IMR-90 (cell line): Measurements from ENCODE around the gene CARD14. TPM values are rescaled to one million over a fixed set of nuclear protein-coding genes. Genes with fewer than 3 reads are reported as not detected.

Experiments used
- ATAC-seq: fragments of 200-7000 bp; cut with Tn5 transposase; 2 replicates; pipeline ENCODE4 v1.9.1; 2020; ENCODE audit warnings: low read depth, mild to moderate bottlenecking, moderate library complexity
- BruUV-seq: library from RNA; stranded (reverse); fragments of 400-500 nt; replicated peaks from 2 replicates; lab custom pipeline; 2021; lab: Mats Ljungman, UMichigan
- CTCF ChIA-PET: fragments of 300-600 bp; formaldehyde crosslinking; extraction: SDS; loops from one replicate; lab custom pipeline; 2021; ENCODE audit warnings: antibody characterized with exemption; lab: Yijun Ruan, JAX
- POLR2A ChIA-PET: fragments of 300-600 bp; sonication (Branson Sonifier 250); formaldehyde crosslinking; loops from one replicate; lab custom pipeline; 2022; ENCODE audit warnings: antibody characterized with exemption; ENCODE audit not compliant: unreplicated experiment; lab: Charles Lee
- DNase-seq: peaks from one replicate; pipeline ENCODE4 v3.0.0; 2013
- H2AFZ ChIP-seq: replicated peaks from 2 replicates; pipeline ENCODE3; 2013; ENCODE audit warnings: low read length, mild to moderate bottlenecking; ENCODE audit not compliant: poor library complexity
- H2AK5ac ChIP-seq: 2 replicates; pipeline ENCODE4 v1.6.1; 2013; ENCODE audit warnings: low read depth, low read length, inconsistent platforms
- H2AK9ac ChIP-seq: replicated peaks from 2 replicates; pipeline ENCODE3; 2013; ENCODE audit warnings: mild to moderate bottlenecking, low read depth, low read length, moderate library complexity; ENCODE audit not compliant: poor library complexity
- H2BK120ac ChIP-seq: 2 replicates; pipeline ENCODE4 v1.6.1; 2013; ENCODE audit warnings: low read depth, low read length, inconsistent platforms
- H2BK15ac ChIP-seq: 3 replicates; pipeline ENCODE4 v1.6.1; 2013; ENCODE audit warnings: low read depth, low read length, inconsistent platforms
- H2BK20ac ChIP-seq: 2 replicates; pipeline ENCODE4 v1.6.1; 2013; ENCODE audit warnings: low read depth, mild to moderate bottlenecking, inconsistent platforms, low read length, moderate library complexity
- H2BK5ac ChIP-seq: 2 replicates; pipeline ENCODE4 v1.6.1; 2013; ENCODE audit warnings: mild to moderate bottlenecking, low read depth, low read length, inconsistent platforms; ENCODE audit not compliant: poor library complexity, severe bottlenecking
- H3K14ac ChIP-seq: replicated peaks from 2 replicates; pipeline ENCODE4 v1.6.1; 2013; ENCODE audit warnings: low read depth, low read length, inconsistent platforms
- H3K18ac ChIP-seq: 2 replicates; pipeline ENCODE4 v1.6.1; 2013; ENCODE audit warnings: low read depth, low read length, control low read depth
- H3K23ac ChIP-seq: 2 replicates; pipeline ENCODE4 v1.6.1; 2013; ENCODE audit warnings: low read depth, low read length, inconsistent platforms
- H3K27ac ChIP-seq: 2 replicates; pipeline ENCODE4 v1.5.1; 2013; ENCODE audit warnings: mild to moderate bottlenecking, control low read depth, low read length; ENCODE audit not compliant: insufficient read depth
- H3K27me3 ChIP-seq: 2 replicates; pipeline ENCODE4 v1.6.1; 2013; ENCODE audit warnings: low read length; ENCODE audit not compliant: control insufficient read depth, insufficient read depth
- H3K36me3 ChIP-seq: 2 replicates; pipeline ENCODE4 v1.6.1; 2013; ENCODE audit warnings: low read length, mixed read lengths; ENCODE audit not compliant: control insufficient read depth, insufficient read depth
- H3K4ac ChIP-seq: 2 replicates; pipeline ENCODE4 v1.6.1; 2013; ENCODE audit warnings: low read depth, low read length, inconsistent platforms
- H3K4me1 ChIP-seq: 2 replicates; pipeline ENCODE4 v1.6.1; 2013; ENCODE audit warnings: low read length, mixed read lengths; ENCODE audit not compliant: control insufficient read depth, insufficient read depth
- H3K4me2 ChIP-seq: 2 replicates; pipeline ENCODE4 v1.6.1; 2013; ENCODE audit warnings: low read depth, mild to moderate bottlenecking, control low read depth, low read length, moderate library complexity
- H3K4me3 ChIP-seq: 2 replicates; pipeline ENCODE4 v1.5.1; 2013; ENCODE audit warnings: low read depth, mild to moderate bottlenecking, control low read depth, low read length, moderate library complexity; ENCODE audit not compliant: insufficient read depth
- H3K56ac ChIP-seq: 2 replicates; pipeline ENCODE4 v1.6.1; 2013; ENCODE audit warnings: low read length, inconsistent platforms; ENCODE audit not compliant: insufficient read depth; ENCODE audit errors: extremely low read depth
- H3K79me1 ChIP-seq, 2 experiments: 2 replicates each; pipeline ENCODE4 v1.6.1; 2013; ENCODE audit warnings: low read length in 2 of 2, inconsistent platforms in 1 of 2, low read depth in 1 of 2
- H3K9ac ChIP-seq: 2 replicates; pipeline ENCODE4 v1.6.1; 2013; ENCODE audit warnings: low read depth, low read length, control low read depth
- H3K9me1 ChIP-seq: 2 replicates; pipeline ENCODE4 v1.6.1; 2013; ENCODE audit warnings: low read length, inconsistent platforms; ENCODE audit not compliant: insufficient read depth
- H3K9me3 ChIP-seq: 2 replicates; pipeline ENCODE4 v1.6.1; 2013; ENCODE audit warnings: low read length; ENCODE audit not compliant: control insufficient read depth, insufficient read depth
- H4K20me1 ChIP-seq: 2 replicates; pipeline ENCODE4 v1.6.1; 2013; ENCODE audit warnings: low read length, inconsistent platforms; ENCODE audit not compliant: insufficient read depth
- H4K5ac ChIP-seq: 2 replicates; pipeline ENCODE4 v1.6.1; 2013; ENCODE audit warnings: mild to moderate bottlenecking, low read depth, low read length, control low read depth
- H4K8ac ChIP-seq, 2 experiments: 2 replicates each; pipeline ENCODE4 v1.6.1; 2013; ENCODE audit warnings: low read depth in 2 of 2, low read length in 2 of 2, control low read depth in 1 of 2, inconsistent platforms in 1 of 2
- H4K91ac ChIP-seq: 2 replicates; pipeline ENCODE4 v1.6.1; 2013; ENCODE audit warnings: low read depth, low read length, inconsistent platforms; ENCODE audit not compliant: insufficient read depth
- BHLHE40 ChIP-seq: fragments of 150-350 bp; IDR thresholded peaks from 2 replicates; pipeline ENCODE4 v1.6.1; 2016; ENCODE audit warnings: mild to moderate bottlenecking, low read depth, low read length
- CHD1 ChIP-seq: IDR thresholded peaks from 2 replicates; pipeline ENCODE4 v1.6.1; 2012; ENCODE audit warnings: low read depth, low read length, improper control_type of control experiment
- CTCF ChIP-seq: conservative IDR thresholded peaks from 2 replicates; pipeline ENCODE4 v1.5.1; 2012; ENCODE audit warnings: mild to moderate bottlenecking, low read depth, low read length, improper control_type of control experiment
- ELK1 ChIP-seq: fragments of 150-350 bp; IDR thresholded peaks from 2 replicates; pipeline ENCODE4 v1.6.1; 2016; ENCODE audit warnings: low read depth, mild to moderate bottlenecking, low read length, moderate library complexity, borderline replicate concordance
- MAFK ChIP-seq: IDR thresholded peaks from 2 replicates; pipeline ENCODE4 v1.6.1; 2012; ENCODE audit warnings: low read depth, low read length, improper control_type of control experiment
- MXI1 ChIP-seq: IDR thresholded peaks from 2 replicates; pipeline ENCODE4 v1.6.1; 2012; ENCODE audit warnings: low read depth, mild to moderate bottlenecking, low read length, moderate library complexity, borderline replicate concordance
- NFE2L2 ChIP-seq: fragments of 150-350 bp; IDR thresholded peaks from 2 replicates; pipeline ENCODE4 v1.6.1; 2016; ENCODE audit warnings: low read depth, mild to moderate bottlenecking, low read length
- POLR2A ChIP-seq: IDR thresholded peaks from 2 replicates; pipeline ENCODE4 v1.6.1; 2012; ENCODE audit warnings: mild to moderate bottlenecking, low read depth, low read length
- RAD21 ChIP-seq: IDR thresholded peaks from 2 replicates; pipeline ENCODE4 v1.6.1; 2012; ENCODE audit warnings: low read length, improper control_type of control experiment
- RCOR1 ChIP-seq: IDR thresholded peaks from 2 replicates; pipeline ENCODE4 v1.6.1; 2012; ENCODE audit warnings: mild to moderate bottlenecking, low read length, improper control_type of control experiment; ENCODE audit not compliant: insufficient replicate concordance
- SMC3 ChIP-seq: fragments of 150-350 bp; IDR thresholded peaks from 2 replicates; pipeline ENCODE4 v1.6.1; 2016; ENCODE audit warnings: low read depth, mild to moderate bottlenecking, antibody characterized with exemption, low read length, moderate library complexity
- USF2 ChIP-seq: fragments of 150-350 bp; IDR thresholded peaks from 2 replicates; pipeline ENCODE4 v1.6.1; 2017; ENCODE audit warnings: mild to moderate bottlenecking, antibody characterized with exemption, low read length, low read depth
- WGBS, 2 experiments: methylation state at CpG; one replicate each; pipeline versions ENCODE4 v1.1.5 to v1.1.7; 2013; ENCODE audit warnings: missing lambda C conversion rate in 2 of 2; ENCODE audit not compliant: insufficient read length in 1 of 2; ENCODE audit errors: extremely low coverage in 2 of 2; 5-methylcytosine and 5-hydroxymethylcytosine counted together
- dilution Hi-C: fragments of 300-500 bp; cut with HindIII; formaldehyde crosslinking; loops from one replicate; pipeline ENCODE4 v1.14.3; 2018; ENCODE audit warnings: low sequenced_read_pairs; ENCODE audit not compliant: unreplicated experiment
- in situ Hi-C: fragments of 300-500 bp; cut with MboI; formaldehyde crosslinking; loops from 3 replicates; pipeline ENCODE4 v1.14.3; 2019; ENCODE audit warnings: low sequenced_read_pairs, inconsistent platforms, mixed read lengths
- intact Hi-C: fragments of 100-400 bp; cut with micrococcal nuclease; formaldehyde crosslinking; loops from 2 replicates; pipeline ENCODE4 v1.10.0; 2022
- polyA plus RNA-seq, 3 experiments: library from polyadenylated mRNA; depleted of rRNA; stranded (reverse); fragments of >200 nt; gene quantifications; 2 replicates each; pipeline ENCODE4 v1.2.3, GENCODE V29; 2012; ENCODE audit warnings: low replicate concordance in 1 of 3
- total RNA-seq: library from RNA; depleted of rRNA; stranded (reverse); fragments of >200 nt; gene quantifications from 2 replicates; pipeline ENCODE4 v1.2.3, GENCODE V29; 2012

CARD14 gene
- total and polyA plus RNA-seq, 2 of the 4 experiments (the other 2 are of a cell fraction) = not detected

GRCh38 chr17:80204626-80205468 is 35.0 kb downstream of the CARD14 start:
- Histone ChIP-seq H3K9me3 (no peaks in the 10 kb centered on the region), H4K91ac (no peak overlapping the region), H3K4me1 (no peaks in the 10 kb centered on the region), H3K27ac (no peak overlapping the region), H2BK20ac (no peak overlapping the region), H3K4me2 (no peak overlapping the region), H2BK15ac (no peak overlapping the region), H2BK5ac (no peak overlapping the region), H2BK120ac (no peak overlapping the region), H3K9ac (no peak overlapping the region), H3K79me1 (no peaks in the 10 kb centered on the region), H3K9me1 (peaks cover 3% of the 10 kb centered on the region; the same call in 1 of the 2 replicates), H2AK5ac (no peak overlapping the region), H2AFZ (peak overlapping the region; percentile 14), H3K56ac (no peak overlapping the region), H4K5ac (no peak overlapping the region), H3K4ac (no peak overlapping the region), H3K23ac (no peak overlapping the region), H3K27me3 (no peaks in the 10 kb centered on the region), H4K8ac (no peak overlapping the region), H3K14ac (no peak overlapping the region), H4K20me1 (no peaks in the 10 kb centered on the region; the same call in none of the 2 replicates), H3K18ac (no peak overlapping the region), H3K36me3 (peaks cover 14% of the 10 kb centered on the region), H2AK9ac (no peak overlapping the region), H3K4me3 (no peak overlapping the region)
- dilution Hi-C loops = no loop called here
- ATAC-seq (no peak), DNase-seq (no peak)
- ChIA-PET POLR2A (no interaction called here), CTCF (no interaction called here)
- in situ Hi-C loops = no loop called here
- intact Hi-C loops = no loop called here
- TF ChIP-seq RCOR1 (no peak), RAD21 (no peak), NFE2L2 (no peak), BHLHE40 (no peak), CHD1 (no peak), MXI1 (no peak), CTCF (no peak), USF2 (no peak), ELK1 (no peak), POLR2A (no peak), SMC3 (no peak), MAFK (no peak)
- 79% methylated on average over 4 of the region's 19 CpGs; no CpG with 5 or more reads in 1 of the 2 experiments for WGBS, 2 experiments
- BruUV-seq = no TSS peak
